Brain microvascular endothelial cell (primary cell): ENCODE measurements around the gene PAFAH1B2.

Experiments
- DNase-seq: peaks from one replicate; pipeline ENCODE4 v3.0.0-alpha.2; 2020
- H3K27ac ChIP-seq: fragments of 250-450 bp; sonication (Bioruptor Pico); 2 replicates; pipeline ENCODE4 v1.5.1; 2020; ENCODE audit warnings: mild to moderate bottlenecking, moderate library complexity
- H3K27me3 ChIP-seq: fragments of 250-450 bp; sonication (Bioruptor Pico); replicated peaks from 2 replicates; pipeline ENCODE4 v1.5.1; 2020; ENCODE audit warnings: mild to moderate bottlenecking
- H3K36me3 ChIP-seq: fragments of 250-450 bp; sonication (Bioruptor Pico); replicated peaks from 2 replicates; pipeline ENCODE4 v1.5.1; 2020; ENCODE audit warnings: mild to moderate bottlenecking
- H3K4me3 ChIP-seq: 2 replicates; pipeline ENCODE4 v1.5.1; 2011; ENCODE audit warnings: low read depth, mild to moderate bottlenecking, control low read depth, low read length, moderate library complexity
- in situ Hi-C: cut with HindIII; loops from 2 replicates; pipeline ENCODE4 v1.10.0; 2017; ENCODE audit warnings: low sequenced_read_pairs, low pct_ligation_motif_present
- TF ChIP-seq, protein P1 (sequence below): IDR thresholded peaks from 2 replicates; pipeline ENCODE4 v1.5.1; 2011; ENCODE audit warnings: low read depth, mild to moderate bottlenecking, moderate library complexity, low read length, control low read depth, inconsistent platforms; ENCODE audit errors: missing control alignments

Gene PAFAH1B2

GRCh38 chr11:117154468-117154867 is 10.4 kb downstream of the PAFAH1B2 start:
- in situ Hi-C loops = no loop called here
- Histone ChIP-seq H3K4me3 (no peak overlapping the region), H3K27me3 (no peaks in the 10 kb centered on the region), H3K27ac (no peak overlapping the region), H3K36me3 (peaks cover 25% of the 10 kb centered on the region)
- TF ChIP-seq, protein P1, sequence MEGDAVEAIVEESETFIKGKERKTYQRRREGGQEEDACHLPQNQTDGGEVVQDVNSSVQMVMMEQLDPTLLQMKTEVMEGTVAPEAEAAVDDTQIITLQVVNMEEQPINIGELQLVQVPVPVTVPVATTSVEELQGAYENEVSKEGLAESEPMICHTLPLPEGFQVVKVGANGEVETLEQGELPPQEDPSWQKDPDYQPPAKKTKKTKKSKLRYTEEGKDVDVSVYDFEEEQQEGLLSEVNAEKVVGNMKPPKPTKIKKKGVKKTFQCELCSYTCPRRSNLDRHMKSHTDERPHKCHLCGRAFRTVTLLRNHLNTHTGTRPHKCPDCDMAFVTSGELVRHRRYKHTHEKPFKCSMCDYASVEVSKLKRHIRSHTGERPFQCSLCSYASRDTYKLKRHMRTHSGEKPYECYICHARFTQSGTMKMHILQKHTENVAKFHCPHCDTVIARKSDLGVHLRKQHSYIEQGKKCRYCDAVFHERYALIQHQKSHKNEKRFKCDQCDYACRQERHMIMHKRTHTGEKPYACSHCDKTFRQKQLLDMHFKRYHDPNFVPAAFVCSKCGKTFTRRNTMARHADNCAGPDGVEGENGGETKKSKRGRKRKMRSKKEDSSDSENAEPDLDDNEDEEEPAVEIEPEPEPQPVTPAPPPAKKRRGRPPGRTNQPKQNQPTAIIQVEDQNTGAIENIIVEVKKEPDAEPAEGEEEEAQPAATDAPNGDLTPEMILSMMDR = no peak
- no peak for DNase-seq

GRCh38 chr11:117157507-117157906 is 13.4 kb downstream of the PAFAH1B2 start:
- H3K36me3 ChIP-seq = peaks cover 35% of the 10 kb centered on the region
- H3K27ac ChIP-seq = no peak overlapping the region
- no peak for DNase-seq
- H3K27me3 ChIP-seq = no peaks in the 10 kb centered on the region
- H3K4me3 ChIP-seq = no peak overlapping the region
- in situ Hi-C loops = no loop called here
- TF ChIP-seq, protein P1 = no peak

DNA sequence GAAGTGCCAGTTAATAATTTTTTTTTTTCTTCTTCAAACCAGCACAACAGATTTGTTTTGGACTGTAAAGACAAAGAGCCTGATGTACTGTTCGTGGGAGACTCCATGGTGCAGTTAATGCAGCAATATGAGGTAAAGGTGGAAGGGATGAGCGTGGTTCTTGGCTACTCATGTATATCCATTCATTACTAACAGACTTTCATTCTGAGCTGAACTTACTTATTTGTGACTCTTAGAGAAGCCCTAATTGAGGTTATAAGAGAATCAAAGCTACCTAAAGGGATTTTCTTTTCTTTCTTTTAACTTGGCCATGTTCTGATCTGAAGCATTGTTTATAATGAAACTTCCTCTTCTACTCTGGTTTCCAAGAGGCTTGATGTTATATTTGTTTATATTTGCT is 15.8 kb downstream of the PAFAH1B2 start:
- Histone ChIP-seq H3K27me3 (no peaks in the 10 kb centered on the region), H3K27ac (no peak overlapping the region), H3K4me3 (no peak overlapping the region), H3K36me3 (peaks cover 42% of the 10 kb centered on the region)
- in situ Hi-C loops = no loop called here
- TF ChIP-seq, protein P1 = no peak
- no peak for DNase-seq

GRCh38 chr11:117160826-117161225 is 16.7 kb downstream of the PAFAH1B2 start:
- Histone ChIP-seq H3K4me3 (no peak overlapping the region), H3K36me3 (peaks cover 43% of the 10 kb centered on the region), H3K27me3 (no peaks in the 10 kb centered on the region), H3K27ac (no peak overlapping the region)
- no peak for DNase-seq
- in situ Hi-C loops = no loop called here
- TF ChIP-seq, protein P1 = no peak

- H3K27me3 ChIP-seq = no peaks in the 10 kb centered on the region
- TF ChIP-seq, protein P1 = no peak
- H3K27ac ChIP-seq = no peak overlapping the region
- no peak for DNase-seq
- H3K4me3 ChIP-seq = no peak overlapping the region
- in situ Hi-C loops = no loop called here
- peaks cover 53% of the 10 kb centered on the region for H3K36me3 ChIP-seq
Measured at GRCh38 chr11:117166491-117166890, 22.4 kb downstream of the PAFAH1B2 start.

GRCh38 chr11:117169736-117170135 is 25.6 kb downstream of the PAFAH1B2 start:
- TF ChIP-seq, protein P1 = no peak
- H3K27ac ChIP-seq = no peak overlapping the region
- no peaks in the 10 kb centered on the region for H3K27me3 ChIP-seq
- no peak for DNase-seq
- in situ Hi-C loops = no loop called here
- H3K36me3 ChIP-seq = peaks cover 30% of the 10 kb centered on the region
- H3K4me3 ChIP-seq = no peak overlapping the region
